Measurements from ENCODE around the gene CLIC3. TPM values are rescaled to one million over a fixed set of nuclear protein-coding genes. Genes with fewer than 3 reads are reported as not detected.

Gene CLIC3
- total RNA-seq, 1 experiment from 2014 or later = 24.1 TPM

- Histone ChIP-seq H3F3A (ENCODE audit: insufficient read depth, low read depth) (peaks cover 22% of the 10 kb centered on the region; the same call in 1 of the 2 replicates), H3K9me2 (ENCODE audit: insufficient read depth) (no peaks in the 10 kb centered on the region), H3K4me1 (replicated peaks; ENCODE audit: insufficient read depth) (peaks cover 9% of the 10 kb centered on the region), H3K9me3 (ENCODE audit: insufficient read depth, low read depth) (no peaks in the 10 kb centered on the region), H3K27me3 (ENCODE audit: insufficient read depth, low read depth) (no peaks in the 10 kb centered on the region), H3K79me2 (ENCODE audit: low read depth) (no peaks in the 10 kb centered on the region), H3K36me3 (ENCODE audit: low read depth) (no peaks in the 10 kb centered on the region), H3K27ac (no peak overlapping the region), H2AFZ (no peak overlapping the region), H4K20me1 (ENCODE audit: insufficient read depth) (0 out of 2 replicates have a peak, but pooled peaks cover 4% of the 10 kb centered on the region), H3K4me2 (no peak overlapping the region), H3K4me3 (no peak overlapping the region)
- no peak for TF ChIP-seq CTCF (conservative IDR thresholded peaks at IDR 0.05)
- TF ChIP-seq EZH2 (IDR thresholded peaks at IDR 0.05; ENCODE audit: low read depth) = no peak
- no TSS peak for BruUV-seq (replicated peaks)
- ChIA-PET POLR2A (ENCODE audit: unreplicated experiment) (no interaction called here), CTCF (interaction anchor here (0.6 to 1.8 kb wide), 6 partner anchors 10 to 188 kb away, joined by 3 to 46 read pairs (median 3); partner anchors contain the start of genes C8G and CLIC3)
- intact Hi-C loops (cut with micrococcal nuclease; ENCODE audit: unreplicated experiment) = loop anchor here (1.0 kb wide), 2 partner anchors 88 to 246 kb away; no protein-coding TSS in a partner anchor
- no peak for DNase-seq
Observed at GRCh38 chr9:137035937-137036336, 39.6 kb upstream of the CLIC3 start.

DNA sequence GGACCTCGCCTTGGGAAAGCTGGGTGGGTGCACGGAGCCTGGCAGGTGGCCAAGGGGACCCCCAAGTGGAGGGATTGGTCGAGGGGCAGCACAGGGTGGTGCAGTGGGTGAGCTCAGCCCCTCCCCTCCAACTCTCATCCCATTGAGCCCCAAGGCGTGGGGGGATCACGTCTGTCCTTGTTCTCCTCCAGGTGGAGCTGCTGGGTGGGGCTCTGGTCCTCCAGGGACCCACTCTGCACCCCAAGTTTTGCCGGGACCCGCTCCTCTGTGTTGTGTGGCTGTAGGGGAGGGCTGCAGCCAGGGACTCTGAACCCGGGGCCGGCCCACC lies 39.1 kb upstream of the CLIC3 start:
- no peak overlapping the region for H3K4me2 ChIP-seq
- H3F3A ChIP-seq (ENCODE audit: insufficient read depth, low read depth) = peaks cover 22% of the 10 kb centered on the region; the same call in 1 of the 2 replicates
- 0 out of 2 replicates have a peak, but pooled peaks cover 4% of the 10 kb centered on the region for H4K20me1 ChIP-seq (ENCODE audit: insufficient read depth)
- peaks cover 9% of the 10 kb centered on the region for H3K4me1 ChIP-seq (replicated peaks; ENCODE audit: insufficient read depth)
- no peak overlapping the region for H2AFZ ChIP-seq
- H3K79me2 ChIP-seq (ENCODE audit: low read depth) = no peaks in the 10 kb centered on the region
- H3K27ac ChIP-seq = no peak overlapping the region
- intact Hi-C loops (cut with micrococcal nuclease; ENCODE audit: unreplicated experiment) = loop anchor here (1.0 kb wide), 2 partner anchors 87 to 245 kb away; no protein-coding TSS in a partner anchor
- H3K36me3 ChIP-seq (ENCODE audit: low read depth) = no peaks in the 10 kb centered on the region
- DNase-seq = no peak
- no peak overlapping the region for H3K4me3 ChIP-seq
- ChIA-PET POLR2A (ENCODE audit: unreplicated experiment) (interaction anchor here (0.6 to 0.7 kb wide), 2 partner anchors 188 to 247 kb away, joined by 6 to 10 read pairs; no protein-coding TSS in a partner anchor), CTCF (interaction anchor here (0.6 to 1.8 kb wide), 10 partner anchors 10 to 716 kb away, joined by 3 to 46 read pairs (median 3); partner anchors contain the start of genes C8G and CLIC3)
- no peaks in the 10 kb centered on the region for H3K9me2 ChIP-seq (ENCODE audit: insufficient read depth)
- no peaks in the 10 kb centered on the region for H3K9me3 ChIP-seq (ENCODE audit: insufficient read depth, low read depth)
- no peaks in the 10 kb centered on the region for H3K27me3 ChIP-seq (ENCODE audit: insufficient read depth, low read depth)
- BruUV-seq (replicated peaks) = no TSS peak
- TF ChIP-seq EZH2 (IDR thresholded peaks at IDR 0.05; ENCODE audit: low read depth) (no peak), CTCF (conservative IDR thresholded peaks at IDR 0.05) (peak; percentile 48; the same call in 1 of the 2 replicates)

- ChIA-PET CTCF (interaction anchor here (0.6 to 1.8 kb wide), 14 partner anchors 9 to 715 kb away, joined by 3 to 46 read pairs (median 4); partner anchors contain the start of genes C8G and CLIC3), POLR2A (ENCODE audit: unreplicated experiment) (interaction anchor here (0.6 to 1.1 kb wide), 6 partner anchors 41 to 246 kb away, joined by 4 to 11 read pairs (median 6); partner anchors contain the start of gene TUBB4B)
- H3K79me2 ChIP-seq (ENCODE audit: low read depth) = no peaks in the 10 kb centered on the region
- no peaks in the 10 kb centered on the region for H3K9me2 ChIP-seq (ENCODE audit: insufficient read depth)
- H2AFZ ChIP-seq = no peak overlapping the region
- H3F3A ChIP-seq (ENCODE audit: insufficient read depth, low read depth) = peaks cover 22% of the 10 kb centered on the region; the same call in 1 of the 2 replicates
- peak overlapping the region; percentile 74 for H3K4me2 ChIP-seq
- H3K27me3 ChIP-seq (ENCODE audit: insufficient read depth, low read depth) = no peaks in the 10 kb centered on the region
- H3K4me1 ChIP-seq (replicated peaks; ENCODE audit: insufficient read depth) = peaks cover 9% of the 10 kb centered on the region
- peak overlapping the region; percentile 29; the same call in 1 of the 2 replicates for H3K4me3 ChIP-seq
- H4K20me1 ChIP-seq (ENCODE audit: insufficient read depth) = 0 out of 2 replicates have a peak, but pooled peaks cover 4% of the 10 kb centered on the region
- peak; percentile 70 to 88 for DNase-seq
- intact Hi-C loops (cut with micrococcal nuclease; ENCODE audit: unreplicated experiment) = loop anchor here (1.0 kb wide), 2 partner anchors 87 to 245 kb away; no protein-coding TSS in a partner anchor
- peak; percentile 87 for TF ChIP-seq CTCF (conservative IDR thresholded peaks at IDR 0.05)
- no peak for TF ChIP-seq EZH2 (IDR thresholded peaks at IDR 0.05; ENCODE audit: low read depth)
- H3K27ac ChIP-seq = no peak overlapping the region
- no peaks in the 10 kb centered on the region for H3K9me3 ChIP-seq (ENCODE audit: insufficient read depth, low read depth)
- no peaks in the 10 kb centered on the region for H3K36me3 ChIP-seq (ENCODE audit: low read depth)
- BruUV-seq (replicated peaks) = TSS peak; percentile 14
Observed at GRCh38 chr9:137034709-137035506, 38.5 kb upstream of the CLIC3 start.
